Stimulated activated naive CD8-positive, alpha-beta T cell treated with anti-CD3 and anti-CD28 coated beads, Interleukin-15, amount 100 ng/mL, for 72 hours (primary cell): Measurements from ENCODE around the gene NOL11.
"Not testable (repeated sequence)": the region's sequence is repeated elsewhere in the genome, so short reads cannot be mapped to it uniquely, and the experiment has no call there.

Source experiments
- ATAC-seq: fragments of 150-1000 bp; cut with Tn5 transposase; 2 replicates; pipeline ENCODE4 v1.10.0; 2021; ENCODE audit warnings: mild to moderate bottlenecking, moderate library complexity
- DNase-seq, 2 donors: peaks; one replicate each; pipeline ENCODE4 v3.0.0; 2021 to 2022
- H3K27ac Mint-ChIP-seq, 2 donors: one replicate each; pipeline ENCODE4 v1.8.0; 2022; ENCODE audit warnings: mild to moderate bottlenecking in 2 of 2, mixed read lengths in 2 of 2, moderate library complexity in 2 of 2
- H3K27me3 Mint-ChIP-seq: one replicate; pipeline ENCODE4 v1.8.0; 2022; ENCODE audit warnings: mixed read lengths
- H3K4me1 Mint-ChIP-seq: one replicate; pipeline ENCODE4 v1.8.0; 2022; ENCODE audit warnings: mild to moderate bottlenecking, mixed read lengths
- H3K4me3 Mint-ChIP-seq, 2 donors: one replicate each; pipeline ENCODE4 v1.8.0; 2022; ENCODE audit warnings: mild to moderate bottlenecking in 2 of 2, mixed read lengths in 2 of 2, moderate library complexity in 1 of 2
- H3K9me3 Mint-ChIP-seq, 2 donors: one replicate each; pipeline ENCODE4 v1.8.0; 2022; ENCODE audit warnings: mixed read lengths in 2 of 2

The NOL11 gene

DNA sequence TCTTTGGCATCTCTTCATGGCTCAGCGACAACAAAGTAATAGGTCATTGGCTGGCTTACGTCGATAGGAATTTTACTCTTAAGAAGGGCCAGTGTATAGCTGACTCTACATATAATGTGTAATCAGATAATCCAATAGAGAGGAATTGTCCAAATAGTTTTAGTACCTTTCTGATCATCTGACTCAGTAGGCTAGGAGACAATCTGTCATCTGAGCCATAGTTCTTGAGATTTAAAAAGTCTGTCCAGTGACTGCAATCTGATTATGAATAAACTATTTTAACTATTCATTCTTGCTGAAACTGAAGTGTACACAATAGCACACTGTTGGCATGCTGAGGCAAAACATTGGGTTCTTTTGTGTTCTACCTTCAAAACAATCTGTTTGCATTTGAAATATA, 21.4 kb upstream of the NOL11 start:
- no peaks in the 10 kb centered on the region for H3K9me3 Mint-ChIP-seq
- no peaks in the 10 kb centered on the region for H3K27me3 Mint-ChIP-seq
- H3K4me1 Mint-ChIP-seq: no peaks in the 10 kb centered on the region
- H3K27ac Mint-ChIP-seq: no peak overlapping the region
- DNase-seq (no peak), ATAC-seq (no peak)
- H3K4me3 Mint-ChIP-seq: no peak overlapping the region

DNA sequence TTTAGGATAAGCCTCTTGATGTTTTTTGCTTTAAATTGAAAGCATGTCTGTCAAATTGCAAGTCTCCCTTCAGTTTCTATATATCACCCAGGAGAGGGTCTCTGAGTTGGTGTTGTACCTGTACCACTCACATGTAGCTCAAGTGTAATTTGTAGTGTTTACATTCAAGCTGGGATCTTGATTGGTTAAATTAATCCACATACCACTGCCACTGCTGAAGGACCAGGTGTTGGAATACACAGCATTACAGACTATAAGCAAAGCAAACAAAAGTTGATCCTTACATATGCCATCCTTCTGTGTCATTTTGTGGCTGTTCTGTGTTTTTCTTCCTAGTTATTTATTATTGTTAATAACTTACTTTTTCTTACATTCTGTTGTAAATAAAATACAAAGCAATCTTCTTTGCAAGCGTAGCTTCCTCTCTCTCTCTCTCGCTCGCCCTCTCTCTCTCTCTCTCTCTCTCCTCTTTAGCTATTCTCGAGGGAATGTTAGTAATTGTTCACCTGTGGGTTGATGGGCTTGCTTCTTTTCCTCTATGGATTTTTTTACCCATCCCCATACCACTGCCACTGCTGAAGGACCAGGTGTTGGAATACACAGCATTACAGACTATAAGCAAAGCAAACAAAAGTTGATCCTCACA, 20.8 kb upstream of the NOL11 start:
- no peak overlapping the region for H3K27ac Mint-ChIP-seq
- DNase-seq (no peak), ATAC-seq (no peak)

DNA sequence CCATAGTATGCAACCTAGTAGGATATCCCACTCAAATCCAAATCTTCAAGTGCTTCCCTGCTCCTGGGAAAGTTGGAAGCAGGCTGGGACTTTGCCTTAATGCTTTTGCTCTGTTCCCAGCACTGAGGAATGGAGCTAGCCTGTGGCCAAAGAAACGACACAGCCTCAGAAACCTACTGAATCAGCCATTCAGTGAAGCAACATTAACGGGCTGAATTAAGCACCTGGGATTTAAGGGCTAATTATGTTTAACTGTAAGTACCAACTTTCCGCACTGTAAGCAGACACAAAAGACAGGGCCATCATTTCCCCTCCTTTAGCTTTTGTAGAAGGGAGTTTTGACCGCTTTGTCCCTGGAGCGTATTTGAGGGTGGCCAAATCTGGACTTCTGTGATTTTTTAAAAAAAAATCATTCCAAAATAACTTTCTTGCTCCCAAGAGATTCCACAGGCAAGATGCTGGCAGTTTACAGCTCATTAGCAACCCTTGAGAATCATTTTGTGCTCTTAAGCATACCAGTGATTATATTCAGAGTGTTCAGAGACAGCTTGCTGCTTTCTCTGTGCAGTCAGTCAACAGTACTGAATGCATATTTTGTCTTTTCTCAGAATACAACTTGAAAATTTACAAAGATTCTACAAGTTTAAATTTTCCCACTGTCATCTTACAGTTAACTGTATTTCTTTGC, 17.6 kb upstream of the NOL11 start:
- no peak for ATAC-seq
- Mint-ChIP-seq H3K4me1 (no peaks in the 10 kb centered on the region), H3K4me3 (no peak overlapping the region), H3K27ac (no peak overlapping the region), H3K9me3 (no peaks in the 10 kb centered on the region), H3K27me3 (no peaks in the 10 kb centered on the region)
- DNase-seq: no peak

More for the DNA sequence above, 20.8 kb upstream of the NOL11 start:
- Mint-ChIP-seq H3K27me3 (no peaks in the 10 kb centered on the region), H3K9me3 (no peaks in the 10 kb centered on the region), H3K4me1 (no peaks in the 10 kb centered on the region), H3K4me3 (no peak overlapping the region)

DNA sequence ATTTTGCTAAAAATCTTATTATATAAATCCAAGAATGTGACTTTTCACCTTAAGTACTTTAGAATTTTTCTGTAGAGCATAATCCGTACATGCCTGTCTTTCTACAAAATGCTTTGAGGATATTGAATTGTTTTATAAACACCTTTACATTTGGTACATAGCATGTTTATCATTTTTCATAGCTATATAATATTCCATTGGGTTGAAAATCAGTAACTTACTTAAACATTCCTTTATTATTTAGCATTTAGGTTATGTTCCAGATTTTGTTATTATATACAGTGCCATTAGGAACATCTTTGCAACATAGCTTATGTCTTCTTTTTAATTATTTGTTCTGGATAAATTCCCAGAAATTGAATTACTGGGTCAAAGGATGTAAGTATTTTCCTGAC, 17.0 kb upstream of the NOL11 start:
- DNase-seq: no peak
- no peaks in the 10 kb centered on the region for H3K27me3 Mint-ChIP-seq
- H3K4me3 Mint-ChIP-seq: no peak overlapping the region
- no peaks in the 10 kb centered on the region for H3K4me1 Mint-ChIP-seq
- no peaks in the 10 kb centered on the region for H3K9me3 Mint-ChIP-seq
- no peak overlapping the region for H3K27ac Mint-ChIP-seq
- ATAC-seq: no peak

DNA sequence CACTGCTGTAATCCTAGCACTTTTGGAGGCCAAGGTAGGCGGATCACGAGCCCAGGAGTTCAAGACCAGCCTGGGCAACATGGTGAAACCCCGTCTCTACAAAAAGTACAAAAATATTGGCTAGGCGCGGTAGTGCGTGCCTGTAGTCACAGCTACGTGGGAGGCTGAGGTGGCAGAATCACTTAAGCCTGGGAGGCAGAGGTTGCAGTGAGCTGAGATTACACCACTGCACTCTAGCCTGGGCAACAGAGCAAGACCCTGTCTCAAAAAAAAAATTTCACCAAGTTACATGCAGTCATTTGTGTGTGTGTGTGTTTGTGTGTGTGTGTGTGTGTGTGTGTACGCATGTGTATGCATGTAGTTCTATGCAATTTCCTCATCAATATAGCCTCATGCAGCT, 14.9 kb upstream of the NOL11 start:
- not testable (repeated sequence) for H3K27me3 Mint-ChIP-seq, H3K9me3 Mint-ChIP-seq, H3K27ac Mint-ChIP-seq, H3K4me1 Mint-ChIP-seq, DNase-seq, ATAC-seq, H3K4me3 Mint-ChIP-seq

DNA sequence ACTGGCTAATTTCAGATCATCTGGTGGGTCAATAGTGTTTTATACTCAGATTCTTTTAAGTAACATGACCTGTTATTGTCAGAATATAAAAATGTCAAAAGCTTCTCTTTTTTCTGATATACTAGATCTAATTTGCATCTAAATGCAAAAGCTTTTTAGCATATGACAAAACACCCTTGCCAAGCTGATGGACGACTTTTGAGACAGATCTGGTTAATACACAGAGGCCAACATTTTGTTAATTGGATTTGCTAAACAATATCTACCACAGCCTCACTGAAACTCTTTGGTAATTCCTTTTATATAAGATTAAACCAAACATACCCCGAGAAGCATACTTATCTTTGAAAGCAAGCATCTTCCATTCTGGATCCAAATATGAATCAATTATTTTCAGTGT, 10.3 kb upstream of the NOL11 start:
- Mint-ChIP-seq H3K4me1 (no peaks in the 10 kb centered on the region), H3K9me3 (no peaks in the 10 kb centered on the region), H3K4me3 (no peak overlapping the region), H3K27me3 (no peaks in the 10 kb centered on the region), H3K27ac (no peak overlapping the region)
- ATAC-seq (no peak), DNase-seq (no peak)

DNA sequence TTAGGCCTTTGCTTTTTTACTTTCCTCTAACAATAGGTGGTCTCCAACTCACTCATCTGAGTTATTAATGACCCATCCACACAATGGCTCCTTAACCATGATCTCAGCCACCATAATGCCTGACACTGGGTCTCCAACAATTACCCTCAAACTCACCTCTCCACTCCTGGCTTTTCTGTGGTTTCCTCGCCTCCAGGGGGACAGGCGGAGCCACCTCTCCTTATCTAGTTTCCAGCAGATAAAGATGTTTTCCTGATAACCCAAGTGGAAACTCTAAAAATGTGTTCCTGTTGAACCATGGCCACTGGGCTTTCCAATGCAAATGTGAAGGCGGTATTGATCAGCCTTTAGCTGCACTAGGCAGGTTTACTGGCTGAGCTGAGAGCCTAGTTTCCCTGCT, 9.4 kb upstream of the NOL11 start:
- DNase-seq: no peak
- no peaks in the 10 kb centered on the region for H3K27me3 Mint-ChIP-seq
- no peak overlapping the region for H3K27ac Mint-ChIP-seq
- no peak overlapping the region for H3K4me3 Mint-ChIP-seq
- ATAC-seq: no peak
- no peaks in the 10 kb centered on the region for H3K4me1 Mint-ChIP-seq
- H3K9me3 Mint-ChIP-seq: no peaks in the 10 kb centered on the region

DNA sequence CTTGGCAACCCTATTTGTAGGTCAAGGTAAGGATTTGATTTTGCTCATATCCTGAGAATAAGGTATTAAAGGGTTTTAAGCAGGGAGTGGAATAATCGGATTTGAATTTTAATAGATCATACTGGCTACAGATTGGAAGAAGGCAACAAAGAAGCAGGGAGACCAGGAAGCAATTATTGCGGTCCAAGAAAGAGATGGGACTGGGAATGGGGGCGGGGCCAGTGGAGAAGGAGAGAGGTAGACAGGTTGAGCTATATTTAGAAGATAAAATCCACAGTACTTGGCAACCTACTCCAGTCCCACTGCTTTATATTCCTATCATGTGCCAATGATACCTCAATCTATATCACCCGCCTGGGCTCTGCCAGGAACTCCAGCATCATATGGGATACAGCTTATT, 5.8 kb upstream of the NOL11 start:
- Mint-ChIP-seq H3K4me1 (peaks cover 12% of the 10 kb centered on the region), H3K4me3 (no peak overlapping the region), H3K27ac (no peak overlapping the region), H3K9me3 (no peaks in the 10 kb centered on the region), H3K27me3 (no peaks in the 10 kb centered on the region)
- ATAC-seq: no peak
- no peak for DNase-seq

DNA sequence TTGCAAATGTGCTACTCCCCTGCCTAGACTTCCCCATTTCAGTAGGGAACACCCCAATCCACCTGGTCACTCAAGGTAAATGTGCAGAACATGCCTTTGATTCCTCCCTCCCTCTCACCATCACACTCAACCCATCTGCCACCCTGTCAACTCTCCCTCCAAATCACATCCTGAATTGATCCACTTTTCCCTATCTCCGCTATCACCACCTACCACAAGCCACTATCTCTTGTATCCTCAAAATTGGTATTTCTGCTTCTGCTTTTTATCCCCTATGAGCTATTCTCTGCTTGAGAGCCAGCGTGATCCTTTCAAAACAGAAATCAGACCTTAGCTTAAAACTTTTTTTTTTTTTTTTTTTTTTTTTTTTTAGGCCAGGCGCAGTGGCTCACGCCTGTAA, 5.4 kb upstream of the NOL11 start:
- no peaks in the 10 kb centered on the region for H3K9me3 Mint-ChIP-seq
- no peak overlapping the region for H3K4me3 Mint-ChIP-seq
- ATAC-seq (no peak), DNase-seq (no peak)
- peaks cover 12% of the 10 kb centered on the region for H3K4me1 Mint-ChIP-seq
- H3K27ac Mint-ChIP-seq: no peak overlapping the region
- H3K27me3 Mint-ChIP-seq: no peaks in the 10 kb centered on the region

DNA sequence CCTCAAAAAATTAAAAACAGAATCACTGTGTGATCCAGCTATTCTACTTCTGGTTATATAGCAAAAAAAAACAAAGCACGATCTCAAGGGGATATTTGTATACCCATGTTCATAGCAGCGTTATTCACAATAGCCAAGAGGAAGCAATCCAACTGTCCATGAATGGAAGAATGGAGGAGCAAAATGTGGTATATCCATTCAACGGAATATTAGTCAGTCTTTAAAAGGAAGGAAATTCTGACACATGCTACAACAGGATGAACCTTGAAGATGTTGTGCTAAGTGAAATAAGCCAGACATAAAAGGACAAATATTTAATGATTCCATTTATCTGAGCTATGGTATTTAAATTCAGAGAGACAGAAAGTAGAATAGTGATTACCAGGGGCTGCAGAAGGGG, 4.6 kb upstream of the NOL11 start:
- peaks cover 12% of the 10 kb centered on the region for H3K4me1 Mint-ChIP-seq

DNA sequence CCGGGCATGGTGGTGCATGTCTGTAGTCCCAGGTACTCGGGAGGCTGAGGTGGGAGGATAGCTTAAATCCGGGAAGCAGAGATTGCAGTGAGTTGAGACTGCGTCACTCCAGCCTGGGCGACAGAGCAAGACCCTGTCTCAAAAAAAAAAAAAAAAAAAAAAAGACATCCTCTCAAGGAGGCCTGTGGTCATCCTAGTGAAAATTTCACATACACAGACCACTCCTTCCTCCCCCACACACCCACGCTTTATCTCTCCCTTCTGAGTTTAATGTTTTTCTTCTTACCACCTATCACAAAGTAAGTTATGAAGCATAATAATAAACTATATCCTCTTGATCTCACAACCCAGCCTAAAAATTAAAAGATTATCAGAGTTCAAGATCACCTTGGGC, 1.3 kb upstream of the NOL11 start:
- DNase-seq (no peak), ATAC-seq (no peak)
- Mint-ChIP-seq H3K27ac (peak overlapping the region in 1 of 2 donors; percentile 99), H3K4me3 (peak overlapping the region; percentile 93 to 96), H3K9me3 (no peaks in the 10 kb centered on the region), H3K27me3 (no peaks in the 10 kb centered on the region), H3K4me1 (peaks cover 17% of the 10 kb centered on the region)

More for the DNA sequence above, 4.6 kb upstream of the NOL11 start:
- Mint-ChIP-seq H3K27ac (peak overlapping the region in 1 of 2 donors; percentile 3), H3K27me3 (no peaks in the 10 kb centered on the region), H3K4me3 (no peak overlapping the region), H3K9me3 (no peaks in the 10 kb centered on the region)
- no peak for DNase-seq
- no peak for ATAC-seq

DNA sequence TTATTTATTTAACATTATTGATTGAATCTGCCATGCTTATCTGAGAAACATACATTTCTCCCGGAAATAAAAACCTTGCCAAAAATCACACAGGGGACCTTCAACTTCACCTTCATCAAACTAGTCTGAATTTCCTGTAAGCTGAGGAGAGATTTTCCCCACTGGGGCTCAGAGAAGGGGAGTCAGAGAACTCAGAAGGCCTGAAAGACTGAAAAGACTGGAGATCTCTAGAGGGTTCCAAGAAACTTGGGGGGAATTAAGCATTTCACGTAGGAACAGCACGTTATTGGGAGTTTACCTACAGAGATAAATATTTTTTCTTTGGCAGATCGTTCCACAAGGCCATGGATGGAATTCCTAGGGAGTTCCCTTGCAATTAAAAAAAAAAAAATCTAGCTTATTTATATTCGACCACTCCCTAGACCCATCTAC, 528 bp upstream of the NOL11 start:
- peak overlapping the region; percentile 93 to 96 for H3K4me3 Mint-ChIP-seq
- H3K27ac Mint-ChIP-seq: peak overlapping the region; percentile 99
- H3K9me3 Mint-ChIP-seq: no peaks in the 10 kb centered on the region
- no peak for DNase-seq
- H3K27me3 Mint-ChIP-seq: no peaks in the 10 kb centered on the region
- peaks cover 22% of the 10 kb centered on the region for H3K4me1 Mint-ChIP-seq
- ATAC-seq: no peak

DNA sequence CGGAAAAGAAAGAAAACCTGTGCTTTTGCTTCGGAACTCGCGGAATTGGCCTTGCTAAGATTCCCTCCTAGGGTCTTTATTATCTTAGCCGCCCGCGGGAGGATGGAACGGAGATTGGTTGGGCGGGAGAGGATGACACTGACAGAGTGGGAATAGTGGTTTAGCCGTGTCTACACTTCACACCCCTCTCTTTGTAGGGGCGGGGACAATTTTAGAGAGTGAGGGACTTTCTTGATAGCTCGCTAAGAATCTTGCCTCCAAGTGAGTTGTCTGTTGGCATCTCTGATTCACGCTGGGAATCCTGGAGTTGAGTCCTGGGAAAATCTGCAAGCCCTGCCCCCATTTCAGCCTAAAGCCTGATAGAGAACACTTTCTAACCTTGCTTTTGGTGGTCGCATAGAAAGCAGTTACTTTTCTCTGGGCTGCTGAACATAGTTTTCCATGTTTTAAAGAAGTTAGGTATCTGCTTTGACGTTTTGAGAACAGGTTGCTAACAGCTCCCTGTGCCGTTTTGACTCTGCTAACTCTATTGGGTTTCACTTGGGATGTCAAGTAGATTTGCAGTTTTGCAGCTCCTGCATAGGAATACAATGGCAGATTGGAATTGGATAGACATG, 697 bp downstream of the NOL11 start:
- DNase-seq: no peak
- Mint-ChIP-seq H3K27me3 (no peaks in the 10 kb centered on the region), H3K27ac (peak overlapping the region; percentile 99), H3K9me3 (no peaks in the 10 kb centered on the region), H3K4me3 (peak overlapping the region; percentile 93 to 96), H3K4me1 (peaks cover 22% of the 10 kb centered on the region)
- ATAC-seq: peak; percentile 21

DNA sequence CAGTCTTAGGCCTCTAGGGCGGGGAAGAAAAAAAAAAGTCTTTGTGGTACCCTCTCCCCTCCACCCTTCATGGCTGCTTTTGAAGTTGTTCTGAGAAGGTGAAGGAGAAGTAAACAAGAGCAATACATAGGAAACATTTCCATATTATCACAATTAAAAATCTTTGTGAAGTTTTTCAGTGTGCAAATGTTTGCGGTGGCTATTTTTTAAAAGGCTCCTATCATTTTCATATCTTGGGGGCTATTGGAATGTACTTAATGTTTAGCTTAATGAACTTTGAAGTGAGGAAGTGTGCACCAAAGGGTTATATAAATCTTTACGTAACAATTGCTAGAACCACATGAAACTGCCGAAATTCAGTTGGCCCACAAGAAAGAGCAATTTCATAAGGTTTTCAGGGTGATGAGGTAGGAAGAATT, 7.6 kb downstream of the NOL11 start:
- Mint-ChIP-seq H3K27me3 (no peaks in the 10 kb centered on the region), H3K4me1 (peaks cover 35% of the 10 kb centered on the region), H3K4me3 (peak overlapping the region in 1 of 2 donors; percentile 39), H3K27ac (peak overlapping the region; percentile 81 to 87), H3K9me3 (no peaks in the 10 kb centered on the region)
- no peak for ATAC-seq
- DNase-seq: no peak

DNA sequence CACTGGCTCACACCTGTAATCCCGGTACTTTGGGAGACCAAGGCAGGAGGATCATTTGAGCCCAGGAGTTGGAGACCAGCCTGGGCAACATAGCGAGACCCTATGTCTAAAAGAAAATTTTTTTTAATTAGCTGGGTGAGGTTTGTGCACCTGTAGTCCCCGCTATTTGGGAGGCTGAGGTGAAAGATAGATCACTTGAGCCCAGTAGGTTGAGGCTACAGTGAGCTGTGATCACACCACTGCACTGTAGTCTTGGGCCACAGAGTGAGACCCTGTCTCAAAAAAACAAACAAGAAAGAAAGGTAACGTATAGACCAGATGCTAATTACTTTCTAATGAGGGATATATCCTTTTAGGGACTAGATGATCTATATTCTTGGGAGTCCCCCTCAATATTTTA, 8.1 kb downstream of the NOL11 start:
- DNase-seq: no peak
- ATAC-seq: no peak
- Mint-ChIP-seq H3K27ac (peak overlapping the region in 1 of 2 donors; percentile 81), H3K9me3 (no peaks in the 10 kb centered on the region), H3K4me1 (peaks cover 31% of the 10 kb centered on the region), H3K4me3 (no peak overlapping the region), H3K27me3 (no peaks in the 10 kb centered on the region)
